Skeletal muscle cell (primary cell): ENCODE data around the gene ATP10A.
"Not testable (repeated sequence)": the region's sequence is repeated elsewhere in the genome, so short reads cannot be mapped to it uniquely, and the experiment has no call there.

Experiments
- DNase-seq: peaks from one replicate; pipeline ENCODE4 v3.0.0-alpha.2; 2010; ENCODE audit warnings: low read depth
- H3K4me3 ChIP-seq: 2 replicates; pipeline ENCODE4 v1.5.1; 2011; ENCODE audit warnings: low read depth, mild to moderate bottlenecking, control low read depth, low read length, moderate library complexity

ATP10A gene

DNA sequence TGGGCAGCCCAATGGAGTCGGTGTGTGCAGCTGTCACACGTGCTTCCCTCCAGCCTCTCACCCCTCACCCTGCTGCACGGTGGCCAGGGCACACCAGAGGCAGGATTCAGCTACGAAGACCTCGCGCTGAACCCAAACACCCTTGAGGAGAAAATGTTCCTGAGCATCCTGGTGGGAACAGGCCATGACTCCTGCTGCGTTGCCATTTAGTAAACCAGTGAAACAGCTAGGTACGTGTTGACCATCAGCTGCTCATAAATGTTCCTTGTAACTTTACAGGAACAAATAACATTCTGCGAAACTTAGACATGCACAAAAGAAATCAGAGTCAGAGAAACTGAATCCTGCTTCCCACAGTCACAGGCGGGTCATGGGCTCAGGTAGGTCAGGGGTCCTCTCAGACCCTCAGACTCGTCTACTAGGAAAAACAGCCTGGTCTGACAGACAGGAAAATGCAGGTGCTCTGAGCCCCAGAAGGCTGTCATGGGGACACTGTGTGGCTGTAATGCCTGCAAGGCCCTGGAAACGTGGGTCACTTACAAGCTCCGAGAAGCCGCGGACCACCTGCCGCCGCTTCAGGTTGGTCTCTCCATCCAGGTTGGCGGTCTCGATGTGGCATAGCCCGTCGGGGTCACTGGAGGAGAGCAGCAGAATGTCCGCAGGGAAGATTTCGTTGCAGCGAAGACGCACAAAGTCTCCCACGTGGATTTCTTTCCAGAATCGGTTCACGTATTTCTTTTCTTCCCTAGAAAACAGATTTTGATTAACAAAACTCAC lies 82.5 kb downstream of the ATP10A start:
- H3K4me3 ChIP-seq: no peak overlapping the region
- no peak for DNase-seq

DNA sequence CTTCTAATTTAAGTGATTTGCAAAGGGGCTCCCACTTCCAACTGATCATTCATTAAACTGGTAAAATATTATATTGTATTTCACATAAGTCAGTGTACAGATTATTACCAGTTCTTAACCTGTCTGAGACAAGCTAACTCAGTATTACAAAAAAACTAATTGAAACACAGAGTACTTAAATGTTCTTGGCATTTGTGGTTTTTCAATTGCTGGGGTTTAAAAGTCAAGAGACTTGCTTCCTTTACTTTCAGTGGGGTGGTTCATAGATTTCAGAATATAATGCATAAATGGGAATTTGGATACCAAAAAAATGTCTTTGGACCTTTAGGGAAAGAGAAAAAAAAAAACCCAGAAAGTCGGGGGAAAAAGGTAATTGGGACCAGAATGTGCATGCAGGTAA lies 85.0 kb downstream of the ATP10A start:
- no peak overlapping the region for H3K4me3 ChIP-seq
- no peak for DNase-seq

GRCh38 chr15:25777037-25777436 lies 86.1 kb downstream of the ATP10A start:
- DNase-seq: no peak
- no peak overlapping the region for H3K4me3 ChIP-seq

DNA sequence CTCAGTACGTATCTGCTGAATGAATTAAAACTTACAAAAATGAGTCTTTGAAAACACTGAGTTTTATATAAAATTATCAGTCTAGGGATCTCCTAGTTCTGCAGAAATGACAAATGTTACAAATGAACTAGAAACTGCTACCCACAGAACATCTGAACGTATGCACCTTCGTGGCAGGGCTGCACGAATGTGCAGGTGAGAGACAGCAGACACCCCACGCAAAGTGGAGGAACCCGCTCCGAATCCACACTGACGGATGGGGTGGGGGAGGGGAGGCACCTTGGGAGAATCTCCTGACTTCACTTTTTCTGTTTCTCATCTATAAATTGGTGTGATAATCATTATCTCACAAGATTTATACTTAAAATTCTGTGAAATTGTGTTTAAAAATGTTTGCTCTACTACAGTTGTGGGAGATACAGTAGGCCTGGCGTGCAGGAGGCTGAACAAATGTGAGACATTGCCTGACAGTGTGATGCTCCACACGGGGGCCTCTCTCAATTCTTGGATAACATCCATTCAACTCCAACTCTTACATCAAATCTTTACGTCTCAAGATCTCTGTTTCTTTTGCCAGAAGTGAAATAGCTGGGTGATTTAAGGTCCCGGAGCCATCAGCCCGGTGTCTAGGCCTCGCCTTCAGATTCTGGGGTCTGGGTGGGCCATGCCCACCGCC lies 86.9 kb downstream of the ATP10A start:
- DNase-seq: no peak
- no peak overlapping the region for H3K4me3 ChIP-seq

- DNase-seq: peak; percentile 73
- H3K4me3 ChIP-seq: no peak overlapping the region
Observed at GRCh38 chr15:25775317-25775912, 87.7 kb downstream of the ATP10A start.

DNA sequence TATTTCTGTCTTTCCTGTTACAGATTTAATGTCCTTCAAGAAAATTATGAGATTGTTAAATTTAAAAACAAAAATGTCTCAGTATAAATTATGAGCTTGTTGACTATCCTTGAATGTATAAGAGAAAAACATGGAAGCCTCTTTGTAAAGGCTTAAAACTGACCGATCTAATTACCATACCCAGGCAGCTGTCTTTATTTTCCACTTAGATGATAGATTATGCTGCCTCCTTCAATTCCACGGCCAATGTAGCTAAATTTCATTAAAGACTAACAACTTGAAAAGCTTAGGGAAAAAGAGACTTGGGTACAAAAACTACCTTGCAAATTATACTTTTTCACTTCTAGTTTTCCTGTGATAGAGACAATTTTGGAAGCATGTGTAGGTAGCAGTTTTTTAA lies 88.3 kb downstream of the ATP10A start:
- DNase-seq: no peak
- no peak overlapping the region for H3K4me3 ChIP-seq

DNA sequence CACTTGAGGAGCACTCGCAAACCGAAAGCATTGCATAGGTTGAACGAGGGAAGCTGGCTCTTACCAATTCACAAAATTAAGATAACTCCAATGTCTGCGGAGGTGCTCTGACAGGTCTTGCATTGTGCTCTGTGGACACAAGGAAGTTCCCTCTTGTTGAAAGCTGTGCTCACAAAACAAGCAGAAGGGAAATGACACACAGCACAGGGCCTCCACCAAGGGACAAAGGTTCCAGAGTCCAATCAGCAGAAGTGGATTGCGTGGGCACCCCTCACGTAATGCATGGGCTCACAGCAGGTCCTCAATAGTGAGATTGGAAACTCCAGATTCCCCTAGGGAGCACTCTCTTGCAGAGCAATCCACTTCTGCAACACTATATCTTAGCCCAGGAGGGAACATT lies 89.9 kb downstream of the ATP10A start:
- DNase-seq: no peak

DNA sequence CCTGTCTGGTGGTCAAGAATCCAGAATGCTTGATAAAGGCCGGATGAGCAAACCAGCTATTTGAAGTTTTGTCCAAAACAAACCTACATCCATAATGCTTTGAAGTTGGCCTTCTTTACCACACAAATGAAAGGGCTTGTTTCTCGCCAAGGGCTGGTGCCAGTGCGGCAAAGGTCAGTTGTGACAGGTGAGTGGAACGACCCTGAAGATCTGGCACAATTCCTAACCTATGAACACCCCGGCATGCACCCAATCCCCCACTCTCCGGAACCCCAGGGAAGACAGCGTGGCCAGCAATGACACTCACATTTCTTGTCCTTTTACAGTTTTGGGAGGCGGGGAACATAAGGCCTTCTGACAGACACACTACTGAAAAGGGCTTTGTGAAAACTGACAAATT lies 90.6 kb downstream of the ATP10A start:
- no peak for DNase-seq
- H3K4me3 ChIP-seq: no peak overlapping the region

More for the DNA sequence above, 89.9 kb downstream of the ATP10A start:
- H3K4me3 ChIP-seq: no peak overlapping the region

DNA sequence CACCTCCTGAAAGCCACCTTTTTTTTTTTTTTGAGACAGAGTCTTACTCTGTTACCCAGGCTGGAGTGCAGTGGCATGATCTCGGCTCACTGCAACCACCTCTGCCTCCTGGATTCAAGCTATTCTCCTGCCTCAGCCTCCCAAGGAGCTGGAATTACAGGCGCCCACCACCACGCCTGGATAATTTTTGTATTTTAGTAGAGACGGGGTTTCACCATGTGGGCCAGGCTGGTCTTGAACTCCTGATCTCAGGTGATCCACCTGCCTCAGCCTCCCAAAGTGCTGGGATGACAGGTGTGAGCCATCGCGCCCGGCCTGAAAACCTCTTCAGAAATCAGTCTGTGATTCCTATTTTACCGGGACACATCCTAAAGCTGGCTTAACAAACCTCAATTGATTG lies 91.4 kb downstream of the ATP10A start:
- not testable (repeated sequence) for DNase-seq

DNA sequence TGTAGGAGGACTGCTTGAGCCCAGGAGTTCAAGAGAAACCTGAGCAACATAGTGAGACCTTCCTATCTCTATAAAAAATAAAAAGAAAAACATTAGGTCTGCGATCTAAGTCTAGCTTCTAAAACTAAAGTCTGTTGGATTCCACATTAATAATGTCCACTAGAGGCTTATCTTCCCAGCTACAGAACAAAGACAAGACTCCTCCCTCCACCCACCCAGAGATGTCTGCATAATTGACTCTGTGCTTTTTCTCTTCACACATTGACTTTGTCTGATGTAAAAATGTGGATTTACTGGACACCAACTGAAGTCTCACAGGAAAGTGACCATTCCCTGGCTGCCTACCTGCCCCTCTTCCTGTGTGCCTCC lies 91.8 kb downstream of the ATP10A start:
- no peak for DNase-seq
- H3K4me3 ChIP-seq: no peak overlapping the region

More for the DNA sequence above, 91.4 kb downstream of the ATP10A start:
- H3K4me3 ChIP-seq: not testable (repeated sequence)

DNA sequence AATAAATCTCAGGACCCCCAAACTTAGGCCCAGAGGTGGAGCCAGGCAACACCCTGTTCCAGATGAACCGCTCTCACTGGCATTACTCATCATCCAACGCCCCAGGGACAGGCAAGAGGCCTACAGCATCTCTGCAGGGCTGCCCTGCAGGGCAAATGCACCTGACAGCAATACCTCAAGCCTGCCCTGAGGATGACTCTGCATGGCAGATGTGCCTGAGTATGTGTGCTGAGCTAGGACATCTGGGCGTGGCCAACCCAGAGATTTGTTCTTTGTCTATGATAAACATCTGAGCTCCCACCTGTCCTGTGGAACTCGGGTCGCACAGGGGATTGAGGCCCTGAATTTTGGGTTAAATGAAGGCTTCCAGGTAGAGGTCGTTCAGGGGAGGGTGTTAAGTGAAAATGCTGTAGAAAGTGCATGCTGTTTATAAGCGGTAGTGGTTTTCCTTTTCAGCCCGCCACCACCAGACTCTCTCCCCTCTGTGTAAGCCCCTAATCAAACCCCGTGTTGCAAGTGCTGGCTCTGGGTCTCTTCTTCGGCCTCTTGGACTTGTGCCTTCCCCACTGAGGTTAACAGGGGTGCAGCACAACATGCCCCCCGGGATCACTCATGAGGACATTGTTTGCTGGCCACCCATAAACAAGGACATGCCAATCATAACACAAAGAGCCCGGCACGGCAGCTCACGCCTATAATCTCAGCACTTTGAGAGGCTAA lies 92.3 kb downstream of the ATP10A start:
- no peak overlapping the region for H3K4me3 ChIP-seq
- DNase-seq: no peak

GRCh38 chr15:25770031-25770430 lies 93.1 kb downstream of the ATP10A start:
- no peak for DNase-seq
- no peak overlapping the region for H3K4me3 ChIP-seq

DNA sequence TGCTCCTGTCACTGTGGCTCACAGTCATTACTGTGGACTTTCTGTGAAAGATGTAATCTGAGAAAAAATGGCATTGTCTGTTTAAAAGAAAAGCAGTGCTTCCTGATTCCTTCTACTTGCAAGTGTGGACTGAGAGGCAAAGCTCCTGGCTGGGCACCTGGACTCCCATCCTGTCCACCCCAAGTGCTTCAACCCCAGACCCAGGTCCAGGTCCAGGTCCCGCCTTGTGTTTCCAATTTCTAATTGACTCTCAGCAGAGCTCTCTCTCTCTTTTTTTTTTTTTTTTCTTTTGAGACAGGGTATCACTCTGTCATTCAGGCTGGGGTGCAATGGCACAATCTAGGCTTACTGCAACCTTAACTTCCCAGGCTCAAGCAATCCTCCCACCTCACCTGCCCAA lies 94.9 kb downstream of the ATP10A start:
- no peak overlapping the region for H3K4me3 ChIP-seq
- DNase-seq: no peak

DNA sequence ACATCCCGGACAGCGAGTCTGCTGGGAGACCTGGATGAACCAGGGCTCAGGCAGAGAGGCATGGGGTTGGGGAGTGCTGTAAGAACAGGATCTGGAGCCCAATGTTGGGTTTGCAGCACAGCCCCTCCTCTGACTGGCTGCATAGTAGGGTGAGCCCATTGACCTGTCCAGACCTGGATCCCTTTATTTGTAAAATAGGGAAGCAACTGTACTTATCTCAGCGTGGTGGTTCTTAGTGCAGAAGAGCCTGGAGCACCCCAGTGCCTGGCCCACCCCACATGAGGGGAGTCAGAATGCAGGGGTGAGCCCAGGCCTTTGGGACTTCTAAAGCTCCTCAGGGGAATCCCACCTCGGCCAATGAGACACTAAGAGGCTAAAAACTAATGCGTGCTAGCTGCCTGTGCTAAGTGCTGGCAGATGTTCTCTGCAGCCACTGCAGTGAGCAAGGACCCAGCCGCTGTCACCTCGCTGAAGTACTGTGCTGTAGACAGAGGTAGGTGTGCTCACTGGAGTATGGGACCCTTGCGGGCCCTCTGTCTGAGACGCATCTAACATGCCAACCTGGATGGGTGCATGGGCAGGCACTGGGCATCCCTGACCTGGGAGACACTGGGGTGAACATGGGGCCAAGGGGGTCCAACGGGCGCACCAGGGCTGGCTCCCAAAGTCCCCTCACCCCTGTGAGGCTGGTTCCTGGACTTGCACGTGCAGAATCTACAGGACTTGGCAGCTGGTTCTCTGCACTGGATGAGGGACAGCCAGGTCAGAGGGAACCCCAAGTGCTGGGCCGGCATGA lies 95.6 kb downstream of the ATP10A start:
- no peak overlapping the region for H3K4me3 ChIP-seq
- DNase-seq: no peak

- no peak for DNase-seq
- no peak overlapping the region for H3K4me3 ChIP-seq
Observed at GRCh38 chr15:25766417-25766816, 96.7 kb downstream of the ATP10A start.

GRCh38 chr15:25764980-25765735 lies 98.0 kb downstream of the ATP10A start:
- DNase-seq: no peak
- H3K4me3 ChIP-seq: no peak overlapping the region

- no peak for DNase-seq
- H3K4me3 ChIP-seq: no peak overlapping the region
Observed at GRCh38 chr15:25763954-25764353, 99.2 kb downstream of the ATP10A start.

DNA sequence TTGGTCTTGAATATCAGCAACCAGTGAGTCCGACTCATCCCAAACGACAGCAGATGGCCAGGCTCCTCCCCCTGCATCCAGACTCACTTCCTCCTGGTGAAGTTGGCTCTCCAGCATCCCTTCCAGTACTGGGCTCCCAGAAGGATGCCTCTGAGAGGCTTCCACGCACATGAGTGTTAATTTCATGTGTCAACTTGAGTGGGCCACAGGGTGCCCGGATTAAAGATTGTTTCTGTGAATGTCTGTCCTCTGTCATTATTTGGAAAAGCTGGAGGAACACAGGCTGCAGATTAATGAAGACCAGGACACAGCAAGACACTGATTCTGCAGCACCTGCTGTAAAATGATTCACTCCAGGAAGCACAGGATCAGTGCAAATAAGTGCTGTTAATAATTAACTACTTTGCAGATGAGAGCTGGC lies 99.8 kb downstream of the ATP10A start:
- no peak for DNase-seq
- H3K4me3 ChIP-seq: no peak overlapping the region
